HFFc6 (cell line): ENCODE data around the gene KCND2. TPM values are rescaled to one million over a fixed set of nuclear protein-coding genes. Genes with fewer than 3 reads are reported as not detected.

Source experiments
- DNase-seq: peaks from one replicate; pipeline ENCODE4 v3.0.0-alpha.2; 2018
- H3K27ac Mint-ChIP-seq: 2 replicates; pipeline ENCODE4 v1.8.0; 2020; ENCODE audit warnings: mild to moderate bottlenecking, mixed read lengths
- H3K27me3 Mint-ChIP-seq: 2 replicates; pipeline ENCODE4 v1.8.0; 2021; ENCODE audit warnings: mild to moderate bottlenecking, moderate library complexity, mixed read lengths; ENCODE audit not compliant: insufficient read depth
- H3K36me3 Mint-ChIP-seq: 2 replicates; pipeline ENCODE4 v1.8.0; 2021; ENCODE audit warnings: low read depth, mixed read lengths
- H3K4me1 Mint-ChIP-seq: 2 replicates; pipeline ENCODE4 v1.8.0; 2020; ENCODE audit warnings: low read depth, mixed read lengths
- H3K4me3 Mint-ChIP-seq: 2 replicates; pipeline ENCODE4 v1.8.0; 2020; ENCODE audit warnings: mild to moderate bottlenecking, moderate library complexity, mixed read lengths
- H3K9me3 Mint-ChIP-seq: 2 replicates; pipeline ENCODE4 v1.8.0; 2020; ENCODE audit warnings: mild to moderate bottlenecking, mixed read lengths
- total RNA-seq, 6 experiments: library from RNA; stranded (reverse); fragmentation: NEBNext Ultra II Directional; extraction: Animal tissue kit (Norgen Biotek cat#: 25700); gene quantifications; 2 replicates in 1 of 6; 3 replicates in 5 of 6; pipeline ENCODE4 v1.2.3, GENCODE V29; 2021
- TF ChIP-seq, protein P1 (sequence below): fragments of 200-600 bp; sonication (generic); IDR thresholded peaks from 2 replicates; pipeline ENCODE4 v1.5.0; 2021; ENCODE audit warnings: antibody characterized with exemption, mild to moderate bottlenecking

KCND2 gene
- total RNA-seq, 6 experiments from 2014 or later = not detected

DNA sequence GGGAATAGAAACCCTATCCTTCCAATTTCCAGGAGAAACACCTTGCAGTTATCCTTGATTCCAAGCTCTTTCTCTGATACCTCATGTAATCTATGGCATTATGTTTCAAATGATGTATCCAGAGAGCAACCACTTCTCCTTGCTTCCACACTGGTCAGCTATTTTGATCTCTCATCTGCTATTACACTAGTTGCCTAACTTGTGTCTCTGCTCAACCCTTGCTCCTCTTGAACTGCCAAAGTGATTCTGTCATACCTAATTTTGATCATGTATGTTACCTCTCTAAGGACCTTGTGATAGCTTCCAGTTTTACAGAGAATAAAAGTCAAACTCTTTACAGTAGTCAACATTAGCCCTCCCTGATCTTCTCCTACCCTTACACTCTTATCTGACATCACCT is 90.4 kb downstream of the KCND2 start:
- H3K36me3 Mint-ChIP-seq = no peaks in the 10 kb centered on the region
- no peaks in the 10 kb centered on the region; the same call in 1 of the 2 replicates for H3K27me3 Mint-ChIP-seq
- peaks cover 31% of the 10 kb centered on the region for H3K9me3 Mint-ChIP-seq
- TF ChIP-seq, protein P1, sequence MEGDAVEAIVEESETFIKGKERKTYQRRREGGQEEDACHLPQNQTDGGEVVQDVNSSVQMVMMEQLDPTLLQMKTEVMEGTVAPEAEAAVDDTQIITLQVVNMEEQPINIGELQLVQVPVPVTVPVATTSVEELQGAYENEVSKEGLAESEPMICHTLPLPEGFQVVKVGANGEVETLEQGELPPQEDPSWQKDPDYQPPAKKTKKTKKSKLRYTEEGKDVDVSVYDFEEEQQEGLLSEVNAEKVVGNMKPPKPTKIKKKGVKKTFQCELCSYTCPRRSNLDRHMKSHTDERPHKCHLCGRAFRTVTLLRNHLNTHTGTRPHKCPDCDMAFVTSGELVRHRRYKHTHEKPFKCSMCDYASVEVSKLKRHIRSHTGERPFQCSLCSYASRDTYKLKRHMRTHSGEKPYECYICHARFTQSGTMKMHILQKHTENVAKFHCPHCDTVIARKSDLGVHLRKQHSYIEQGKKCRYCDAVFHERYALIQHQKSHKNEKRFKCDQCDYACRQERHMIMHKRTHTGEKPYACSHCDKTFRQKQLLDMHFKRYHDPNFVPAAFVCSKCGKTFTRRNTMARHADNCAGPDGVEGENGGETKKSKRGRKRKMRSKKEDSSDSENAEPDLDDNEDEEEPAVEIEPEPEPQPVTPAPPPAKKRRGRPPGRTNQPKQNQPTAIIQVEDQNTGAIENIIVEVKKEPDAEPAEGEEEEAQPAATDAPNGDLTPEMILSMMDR = no peak
- H3K4me3 Mint-ChIP-seq = no peak overlapping the region
- no peak for DNase-seq
- no peak overlapping the region for H3K27ac Mint-ChIP-seq
- no peaks in the 10 kb centered on the region for H3K4me1 Mint-ChIP-seq

- Mint-ChIP-seq H3K27ac (no peak overlapping the region), H3K4me1 (no peaks in the 10 kb centered on the region), H3K36me3 (no peaks in the 10 kb centered on the region), H3K4me3 (no peak overlapping the region), H3K27me3 (no peaks in the 10 kb centered on the region; the same call in 1 of the 2 replicates), H3K9me3 (peaks cover 24% of the 10 kb centered on the region)
- TF ChIP-seq, protein P1 = no peak
- no peak for DNase-seq
Measured at GRCh38 chr7:120370954-120371353, 98.0 kb downstream of the KCND2 start.

- H3K36me3 Mint-ChIP-seq = no peaks in the 10 kb centered on the region
- H3K27me3 Mint-ChIP-seq = no peaks in the 10 kb centered on the region
- TF ChIP-seq, protein P1 = no peak
- no peak overlapping the region for H3K27ac Mint-ChIP-seq
- H3K9me3 Mint-ChIP-seq = peaks cover 22% of the 10 kb centered on the region
- H3K4me1 Mint-ChIP-seq = no peaks in the 10 kb centered on the region
- DNase-seq = no peak
- H3K4me3 Mint-ChIP-seq = no peak overlapping the region
Measured at GRCh38 chr7:120373174-120373573, 100.2 kb downstream of the KCND2 start.

- H3K27me3 Mint-ChIP-seq = no peaks in the 10 kb centered on the region
- no peak for DNase-seq
- no peak overlapping the region for H3K4me3 Mint-ChIP-seq
- H3K9me3 Mint-ChIP-seq = peaks cover 25% of the 10 kb centered on the region
- H3K36me3 Mint-ChIP-seq = no peaks in the 10 kb centered on the region
- H3K27ac Mint-ChIP-seq = no peak overlapping the region
- TF ChIP-seq, protein P1 = no peak
- no peaks in the 10 kb centered on the region for H3K4me1 Mint-ChIP-seq
Measured at GRCh38 chr7:120394595-120394994, 121.6 kb downstream of the KCND2 start.

- Mint-ChIP-seq H3K36me3 (no peaks in the 10 kb centered on the region), H3K4me3 (no peak overlapping the region), H3K27me3 (no peaks in the 10 kb centered on the region), H3K4me1 (no peaks in the 10 kb centered on the region), H3K9me3 (peaks cover 26% of the 10 kb centered on the region), H3K27ac (no peak overlapping the region)
- no peak for DNase-seq
- TF ChIP-seq, protein P1 = no peak
Measured at GRCh38 chr7:120395526-120396019, 122.6 kb downstream of the KCND2 start.
